Measurements from ENCODE around the gene RAB40C. TPM values are rescaled to one million over a fixed set of nuclear protein-coding genes. Genes with fewer than 3 reads are reported as not detected.

Gene RAB40C
- total RNA-seq, 1 experiment from 2014 or later, result 30.7 TPM

GRCh38 chr16:591892-592517, 2.1 kb downstream of the RAB40C start:
- no TSS peak for BruUV-seq (replicated peaks)
- Histone ChIP-seq H3K4me3 (ENCODE audit: low read depth in 2 of 2, low read length in 2 of 2) (no peak overlapping the region; a peak in 1 of 4 replicates), H3K4me1 (ENCODE audit: control insufficient read depth, insufficient read depth, low read length) (peaks cover 30% of the 10 kb centered on the region), H3K36me3 (ENCODE audit: control insufficient read depth, insufficient read depth, low read length) (no peaks in the 10 kb centered on the region), H3K27me3 (ENCODE audit: control insufficient read depth, insufficient read depth, low read length) (no peaks in the 10 kb centered on the region), H3K9me3 (ENCODE audit: control insufficient read depth, insufficient read depth, low read depth, low read length) (no peaks in the 10 kb centered on the region), H3K27ac (ENCODE audit: low read length) (no peak overlapping the region)
- ChIA-PET CTCF (no interaction called here), POLR2A (no interaction called here)
- DNase-seq (ENCODE audit: low read depth, low spot score) (no peak), ATAC-seq (no peak)
- in situ Hi-C loops (cut with HindIII; ENCODE audit: low pct_unique_long_range_greater_than_20kb, low sequenced_read_pairs) (no loop called here), intact Hi-C loops (cut with micrococcal nuclease; ENCODE audit: unreplicated experiment) (no loop called here)
- TF ChIP-seq SIN3A (IDR thresholded peaks at IDR 0.05; ENCODE audit: borderline replicate concordance, insufficient read depth, low read depth, low read length) (no peak), POLR2AphosphoS5 (IDR thresholded peaks at IDR 0.05; ENCODE audit: low read depth, low read length) (no peak), TCF7L2 (IDR thresholded peaks at IDR 0.05; ENCODE audit: low read depth, low read length) (no peak), CTCF (IDR thresholded peaks at IDR 0.05) (no peak), REST (IDR thresholded peaks at IDR 0.05; ENCODE audit: insufficient read depth in 1 of 2, low read depth in 2 of 2, low read length in 1 of 2) (no peak)

DNA sequence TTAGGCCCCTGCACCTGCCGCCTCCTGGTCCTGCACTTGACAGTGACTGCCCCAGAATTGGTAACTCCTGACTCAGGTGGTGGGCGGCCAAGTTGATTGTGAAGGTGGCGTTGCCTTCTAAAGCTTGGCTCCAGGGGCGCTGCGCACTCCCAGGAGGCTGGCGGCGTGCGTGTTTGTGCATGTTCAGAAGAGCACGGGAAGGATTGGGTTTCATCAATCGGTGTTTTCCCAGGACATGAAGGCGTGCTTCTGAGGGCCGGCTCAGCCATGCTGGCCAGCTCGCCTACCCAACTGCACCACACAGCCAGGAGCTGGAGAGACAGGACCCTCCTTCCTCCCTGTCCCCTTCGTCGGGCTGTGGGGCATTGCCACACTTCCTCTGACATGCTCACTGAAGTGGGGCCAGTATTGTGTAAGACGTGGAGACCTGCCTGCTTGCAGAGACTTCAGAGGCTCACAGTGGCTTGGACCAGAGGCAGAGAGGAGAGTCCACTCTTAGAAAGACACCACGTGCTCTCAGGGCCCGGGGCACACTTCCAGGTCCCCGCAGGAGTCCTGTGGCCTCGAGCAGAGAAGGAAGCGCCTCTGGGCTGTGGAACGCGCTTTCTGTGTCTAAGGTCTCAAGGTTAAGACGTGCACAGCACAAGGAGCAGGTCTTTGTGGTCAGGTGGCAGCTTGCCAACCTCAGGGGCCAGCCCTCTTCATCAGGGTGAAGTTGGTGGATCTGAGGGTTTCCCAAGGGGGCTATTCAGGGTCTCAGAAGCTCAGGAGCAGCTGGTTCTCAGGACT, 2.8 kb downstream of the RAB40C start:
- Histone ChIP-seq H3K4me3 (ENCODE audit: low read depth in 2 of 2, low read length in 2 of 2) (no peak overlapping the region), H3K36me3 (ENCODE audit: control insufficient read depth, insufficient read depth, low read length) (no peaks in the 10 kb centered on the region), H3K27me3 (ENCODE audit: control insufficient read depth, insufficient read depth, low read length) (no peaks in the 10 kb centered on the region), H3K4me1 (ENCODE audit: control insufficient read depth, insufficient read depth, low read length) (peaks cover 26% of the 10 kb centered on the region), H3K27ac (ENCODE audit: low read length) (peak overlapping the region; percentile 18), H3K9me3 (ENCODE audit: control insufficient read depth, insufficient read depth, low read depth, low read length) (no peaks in the 10 kb centered on the region)
- ATAC-seq (no peak), DNase-seq (ENCODE audit: low read depth, low spot score) (no peak)
- ChIA-PET CTCF (no interaction called here), POLR2A (no interaction called here)
- no TSS peak for BruUV-seq (replicated peaks)
- in situ Hi-C loops (cut with HindIII; ENCODE audit: low pct_unique_long_range_greater_than_20kb, low sequenced_read_pairs) (no loop called here), intact Hi-C loops (cut with micrococcal nuclease; ENCODE audit: unreplicated experiment) (no loop called here)
- TF ChIP-seq REST (IDR thresholded peaks at IDR 0.05; ENCODE audit: insufficient read depth in 1 of 2, low read depth in 2 of 2, low read length in 1 of 2) (no peak), POLR2AphosphoS5 (IDR thresholded peaks at IDR 0.05; ENCODE audit: low read depth, low read length) (no peak), SIN3A (IDR thresholded peaks at IDR 0.05; ENCODE audit: borderline replicate concordance, insufficient read depth, low read depth, low read length) (no peak), TCF7L2 (IDR thresholded peaks at IDR 0.05; ENCODE audit: low read depth, low read length) (no peak), CTCF (IDR thresholded peaks at IDR 0.05) (no peak)
